Skeletal muscle tissue (tissue), 4 donors: ENCODE results near the gene ARID1B. TPM values are rescaled to one million over a fixed set of nuclear protein-coding genes. Genes with fewer than 3 reads are reported as not detected.

Experiments
- H3K27ac ChIP-seq: one replicate; pipeline ENCODE4 v1.7.0; 2013; ENCODE audit warnings: mild to moderate bottlenecking, low read depth, low read length, inconsistent platforms
- H3K27me3 ChIP-seq, 3 donors: one replicate each; pipeline ENCODE4 v1.7.0; 2013; ENCODE audit warnings: low read length in 3 of 3; ENCODE audit not compliant: control insufficient read depth in 3 of 3, insufficient read depth in 3 of 3
- H3K36me3 ChIP-seq, 3 donors: one replicate each; pipeline ENCODE4 v1.7.0; 2013; ENCODE audit warnings: low read length in 3 of 3; ENCODE audit not compliant: control insufficient read depth in 3 of 3, insufficient read depth in 3 of 3
- H3K4me1 ChIP-seq, 3 donors: one replicate each; pipeline ENCODE4 v1.7.0; 2013; ENCODE audit warnings: low read length in 3 of 3, mild to moderate bottlenecking in 3 of 3; ENCODE audit not compliant: control insufficient read depth in 3 of 3, insufficient read depth in 3 of 3
- H3K4me3 ChIP-seq, 3 donors: one replicate each; pipeline ENCODE4 v1.7.0; 2013; ENCODE audit warnings: low read length in 3 of 3
- H3K9ac ChIP-seq, 3 donors: one replicate each; pipeline ENCODE4 v1.7.0; 2013; ENCODE audit warnings: low read length in 3 of 3, mild to moderate bottlenecking in 3 of 3, moderate library complexity in 2 of 3, low read depth in 1 of 3
- H3K9me3 ChIP-seq, 3 donors: one replicate each; pipeline ENCODE4 v1.7.0; 2013; ENCODE audit warnings: low read length in 3 of 3; ENCODE audit not compliant: control insufficient read depth in 3 of 3
- total RNA-seq: library from RNA; depleted of rRNA; stranded (reverse); fragments of >200 nt; gene quantifications from one replicate; pipeline ENCODE4 v1.2.3, GENCODE V29; 2014
- donor health status: Osteomylitis.

Gene ARID1B
- total RNA-seq, 1 donor from 2014 or later = 73.6 TPM

DNA sequence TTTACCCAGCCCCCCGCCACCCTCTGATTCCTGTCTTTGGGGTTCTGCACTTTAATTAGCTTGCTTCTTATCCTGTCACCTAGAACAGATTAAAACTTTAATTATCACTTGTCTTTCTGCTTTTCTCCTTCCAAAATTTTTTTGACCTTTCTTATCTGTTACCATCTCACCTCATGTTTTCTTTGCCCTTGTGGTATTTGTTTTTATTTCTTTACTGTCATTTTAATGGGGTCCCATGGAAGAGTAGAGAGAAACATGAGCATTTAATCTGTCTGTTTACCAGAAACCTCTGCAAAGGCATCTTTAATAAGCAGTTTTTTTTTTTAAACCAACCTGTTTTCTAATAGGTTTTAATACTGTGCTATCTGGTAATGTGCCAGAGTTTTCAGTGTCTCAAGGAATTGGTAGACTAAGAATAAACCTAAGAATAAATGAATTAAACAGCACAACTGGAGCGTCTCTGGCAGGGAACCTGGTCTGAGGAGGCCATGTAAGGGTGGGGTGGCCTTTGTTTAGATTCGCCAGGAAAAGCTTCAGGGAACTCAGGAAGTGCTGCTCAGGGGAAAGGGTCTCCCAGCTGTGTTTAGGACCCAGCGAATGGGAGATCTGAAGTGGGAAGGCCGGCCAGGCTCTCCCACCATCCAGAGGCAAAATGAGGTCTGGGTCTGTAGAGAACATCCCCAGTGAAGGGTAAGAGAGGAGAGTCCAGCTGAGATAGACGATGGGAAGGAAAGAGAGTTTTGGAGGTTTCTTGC lies 69.8 kb downstream of the ARID1B start:
- Histone ChIP-seq H3K27me3 (no peaks in the 10 kb centered on the region), H3K27ac (peak overlapping the region; percentile 55), H3K36me3 (no peaks in the 10 kb centered on the region), H3K9me3 (no peaks in the 10 kb centered on the region), H3K4me3 (no peak overlapping the region), H3K9ac (no peak overlapping the region), H3K4me1 (peaks cover 63 to 87% (median 79%) of the 10 kb centered on the region in 3 donors)

DNA sequence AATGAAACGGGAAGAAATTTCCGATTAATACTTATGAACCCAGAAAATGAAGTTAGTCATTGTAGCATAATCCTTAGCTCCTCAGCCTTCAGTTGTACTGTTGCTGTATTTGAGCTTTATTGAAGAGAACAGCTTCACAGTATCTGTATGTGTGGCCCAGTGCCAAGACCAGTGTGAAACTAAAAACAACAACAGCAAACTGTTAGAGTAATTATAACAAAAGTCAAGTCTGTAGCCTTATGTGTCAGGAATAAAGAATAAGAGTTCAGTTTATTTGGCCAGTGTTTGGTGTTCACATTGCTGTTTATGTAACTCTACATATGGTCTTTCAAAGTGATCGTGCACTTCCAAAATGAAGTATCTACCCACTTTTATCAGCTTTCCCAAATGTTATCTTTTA lies 70.9 kb downstream of the ARID1B start:
- peak overlapping the region; percentile 1 to 13 (median 11) for H3K4me3 ChIP-seq
- H3K9me3 ChIP-seq = no peaks in the 10 kb centered on the region
- H3K27ac ChIP-seq = peak overlapping the region; percentile 55
- H3K27me3 ChIP-seq = no peaks in the 10 kb centered on the region
- peak overlapping the region in 2 of 3 donors; percentile 20 to 25 for H3K9ac ChIP-seq
- H3K36me3 ChIP-seq = no peaks in the 10 kb centered on the region
- peaks cover 68 to 87% (median 79%) of the 10 kb centered on the region in 3 donors for H3K4me1 ChIP-seq

DNA sequence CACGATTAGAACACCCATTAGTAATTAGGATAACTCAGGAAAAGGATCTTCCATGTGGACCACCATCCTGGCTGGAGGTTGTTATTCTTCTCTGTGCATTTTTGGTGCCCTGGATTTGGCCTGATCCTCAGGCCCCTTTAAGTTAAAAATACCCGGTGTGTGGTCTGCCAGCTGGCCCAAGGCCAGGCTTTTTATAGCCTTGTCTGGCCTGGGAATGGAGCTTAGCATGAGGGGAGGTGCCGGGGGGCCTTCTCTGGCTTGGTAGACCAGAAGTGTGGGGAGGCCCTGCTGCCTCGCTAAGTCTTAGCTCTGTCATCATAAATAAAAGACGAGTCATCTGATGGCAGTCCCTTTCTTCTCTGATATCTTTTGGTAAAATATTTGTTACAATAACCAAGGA lies 71.4 kb downstream of the ARID1B start:
- H3K36me3 ChIP-seq = no peaks in the 10 kb centered on the region
- H3K27me3 ChIP-seq = no peaks in the 10 kb centered on the region
- no peaks in the 10 kb centered on the region for H3K9me3 ChIP-seq
- H3K4me3 ChIP-seq = peak overlapping the region; percentile 1 to 44 (median 13)
- peak overlapping the region in 2 of 3 donors; percentile 20 to 25 for H3K9ac ChIP-seq
- H3K27ac ChIP-seq = peak overlapping the region; percentile 55
- peaks cover 72 to 88% (median 79%) of the 10 kb centered on the region in 3 donors for H3K4me1 ChIP-seq

DNA sequence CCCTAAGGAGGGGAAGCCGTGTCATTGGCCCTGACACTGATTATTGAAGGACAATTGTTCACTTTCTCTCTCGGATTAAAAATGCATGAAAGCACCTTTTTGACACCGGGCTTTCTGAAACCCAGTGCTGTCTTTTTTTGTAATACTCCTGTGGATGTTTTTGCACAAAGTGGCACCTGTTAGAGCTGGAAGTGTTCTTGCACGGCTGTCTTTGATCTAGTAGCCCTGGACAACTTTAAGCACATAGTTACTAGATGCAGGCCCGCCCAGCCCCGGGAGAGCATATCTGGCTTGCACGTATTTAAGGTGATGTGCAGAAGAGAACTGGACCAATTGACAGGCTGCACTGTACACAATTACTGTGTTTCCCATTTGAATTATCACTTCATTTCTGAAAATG lies 72.6 kb downstream of the ARID1B start:
- H3K27ac ChIP-seq = peak overlapping the region; percentile 55
- H3K9me3 ChIP-seq = no peaks in the 10 kb centered on the region
- H3K4me3 ChIP-seq = peak overlapping the region in 2 of 3 donors; percentile 9 to 32
- peaks cover 72 to 89% (median 77%) of the 10 kb centered on the region in 3 donors for H3K4me1 ChIP-seq
- no peaks in the 10 kb centered on the region for H3K36me3 ChIP-seq
- peak overlapping the region; percentile 28 to 36 (median 35) for H3K9ac ChIP-seq
- no peaks in the 10 kb centered on the region for H3K27me3 ChIP-seq

DNA sequence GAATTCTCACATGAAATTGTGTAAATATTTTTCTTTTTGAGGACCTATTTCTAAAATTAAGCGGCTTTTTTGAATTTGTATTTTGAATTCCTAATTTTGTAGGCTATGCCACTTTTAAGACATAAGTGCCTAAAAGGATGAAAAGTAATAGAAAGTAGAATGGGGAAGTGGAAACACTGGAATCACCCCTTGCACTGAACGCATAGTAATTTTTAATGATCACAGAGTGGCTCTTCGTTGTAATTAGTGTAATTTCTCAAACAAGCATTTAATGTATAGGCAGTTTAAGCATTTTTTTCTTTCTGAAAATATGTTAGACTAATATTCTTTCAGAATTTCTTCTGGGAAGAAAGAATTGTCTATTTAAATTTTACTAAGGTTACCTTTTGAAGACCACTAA lies 73.2 kb downstream of the ARID1B start:
- Histone ChIP-seq H3K4me1 (peaks cover 66 to 84% (median 73%) of the 10 kb centered on the region in 3 donors), H3K9me3 (no peaks in the 10 kb centered on the region), H3K27ac (peak overlapping the region; percentile 86)

DNA sequence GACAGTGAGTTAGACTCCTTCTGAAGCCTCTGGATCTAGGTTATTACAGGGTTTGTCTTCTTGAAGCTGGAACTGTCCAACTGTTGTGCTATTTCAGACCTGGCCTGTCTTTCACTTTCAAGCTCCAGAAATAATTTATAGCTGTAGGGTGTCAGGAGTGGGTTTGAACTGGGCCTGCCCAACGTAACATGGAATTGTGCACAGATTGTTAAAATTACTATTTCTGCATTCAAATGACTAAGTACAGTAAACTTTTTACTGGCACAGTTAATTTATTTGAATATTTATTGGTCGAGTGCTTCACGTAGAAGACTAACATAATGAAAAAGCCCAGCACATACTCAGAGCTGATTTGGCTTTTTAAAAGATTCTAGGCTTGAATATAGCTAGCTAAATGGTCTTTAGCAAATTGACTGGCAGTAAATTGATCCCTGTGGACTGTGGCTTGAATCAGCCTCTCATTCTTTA lies 74.3 kb downstream of the ARID1B start:
- H3K27ac ChIP-seq = peak overlapping the region; percentile 86
- no peaks in the 10 kb centered on the region for H3K27me3 ChIP-seq
- no peaks in the 10 kb centered on the region for H3K36me3 ChIP-seq
- no peaks in the 10 kb centered on the region for H3K9me3 ChIP-seq
- H3K9ac ChIP-seq = peak overlapping the region; percentile 24 to 27 (median 26)
- peak overlapping the region in 2 of 3 donors; percentile 6 to 11 for H3K4me3 ChIP-seq
- H3K4me1 ChIP-seq = peaks cover 70 to 79% (median 71%) of the 10 kb centered on the region in 3 donors

More for the DNA sequence above, 73.2 kb downstream of the ARID1B start:
- H3K4me3 ChIP-seq = no peak overlapping the region
- H3K36me3 ChIP-seq = no peaks in the 10 kb centered on the region
- no peaks in the 10 kb centered on the region for H3K27me3 ChIP-seq
- no peak overlapping the region for H3K9ac ChIP-seq

DNA sequence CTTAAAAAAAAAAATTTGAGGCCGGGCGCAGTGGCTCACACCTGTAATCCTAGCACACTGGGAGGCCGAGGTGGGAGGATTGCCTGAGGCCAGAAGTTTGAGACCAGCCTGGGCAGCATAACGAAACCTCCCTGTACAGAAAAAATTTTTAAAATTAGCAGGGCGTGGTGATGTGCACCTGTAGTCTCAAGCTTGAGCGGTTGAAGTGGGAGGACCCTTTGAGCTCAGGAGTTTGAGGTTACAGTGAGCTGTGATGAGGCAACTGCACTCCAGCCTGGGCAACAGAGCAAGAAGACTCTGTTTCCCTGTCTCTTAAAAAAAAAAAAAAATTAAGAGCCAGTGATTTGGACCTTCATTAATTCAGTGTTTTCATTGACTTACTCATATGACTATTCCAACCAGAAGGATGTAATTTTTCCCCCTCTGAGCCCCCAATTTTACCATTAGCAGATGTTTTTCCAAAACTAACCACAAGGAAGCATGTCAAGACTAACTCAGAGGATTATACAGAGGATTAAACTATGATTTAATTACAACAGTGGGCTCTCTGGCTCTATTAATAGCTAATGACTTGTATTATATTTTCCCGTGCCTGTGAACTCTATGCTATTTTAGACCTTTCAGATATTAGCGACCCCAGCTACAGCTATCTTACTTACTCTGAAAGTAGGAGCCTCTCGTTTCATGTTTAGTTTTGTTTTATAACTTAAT lies 75.1 kb downstream of the ARID1B start:
- Histone ChIP-seq H3K36me3 (no peaks in the 10 kb centered on the region), H3K27ac (peak overlapping the region; percentile 86), H3K9me3 (no peaks in the 10 kb centered on the region), H3K4me3 (peak overlapping the region in 1 of 3 donors; percentile 34), H3K9ac (peak overlapping the region; percentile 47 to 64 (median 52)), H3K4me1 (peaks cover 70 to 79% (median 73%) of the 10 kb centered on the region in 3 donors), H3K27me3 (no peaks in the 10 kb centered on the region)

DNA sequence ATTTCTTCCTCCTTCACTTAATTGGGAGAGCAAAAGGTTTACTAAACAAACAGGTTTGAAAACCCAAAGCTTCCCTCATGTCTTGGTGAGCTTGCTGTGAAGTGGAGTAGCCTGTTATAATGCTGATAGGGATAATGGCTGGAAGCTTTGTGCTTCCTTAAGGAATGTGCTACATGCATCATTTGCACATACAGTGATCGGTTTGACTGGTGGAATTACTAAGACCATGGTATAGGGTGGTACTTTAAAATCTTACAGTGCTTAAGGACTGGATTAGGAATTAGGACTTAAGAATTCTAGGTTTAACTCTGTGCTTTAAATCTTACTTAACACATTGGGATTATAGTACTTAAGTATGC lies 75.7 kb downstream of the ARID1B start:
- Histone ChIP-seq H3K9me3 (no peaks in the 10 kb centered on the region), H3K36me3 (no peaks in the 10 kb centered on the region), H3K4me3 (peak overlapping the region in 1 of 3 donors; percentile 34), H3K4me1 (peaks cover 70 to 74% (median 74%) of the 10 kb centered on the region in 3 donors), H3K27me3 (no peaks in the 10 kb centered on the region), H3K9ac (peak overlapping the region; percentile 47 to 64 (median 52)), H3K27ac (peak overlapping the region; percentile 86)

DNA sequence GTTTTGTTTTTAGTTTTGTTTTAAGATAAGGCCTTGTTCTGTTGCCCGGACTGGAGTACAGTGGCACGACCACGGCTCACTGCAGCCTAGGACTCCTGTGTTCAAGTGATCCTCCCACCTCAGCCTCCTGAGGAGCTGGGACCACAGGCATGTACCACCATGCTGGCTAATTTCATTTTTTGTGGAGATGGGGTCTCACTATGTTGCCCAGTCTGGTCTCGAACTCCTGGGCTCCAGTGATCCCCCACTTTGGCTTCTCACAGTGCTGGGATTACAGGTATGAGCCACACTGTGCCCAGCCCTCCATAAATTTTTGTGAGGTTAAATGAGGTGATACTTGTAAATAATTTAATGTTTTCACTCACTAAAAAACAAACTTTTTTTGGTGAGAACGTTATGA lies 76.6 kb downstream of the ARID1B start:
- no peaks in the 10 kb centered on the region for H3K27me3 ChIP-seq
- peaks cover 65 to 69% (median 65%) of the 10 kb centered on the region in 3 donors for H3K4me1 ChIP-seq
- no peaks in the 10 kb centered on the region for H3K9me3 ChIP-seq
- H3K27ac ChIP-seq = peak overlapping the region; percentile 86
- no peaks in the 10 kb centered on the region for H3K36me3 ChIP-seq
- H3K4me3 ChIP-seq = no peak overlapping the region
- no peak overlapping the region for H3K9ac ChIP-seq
